Head of caudate nucleus (tissue), 42 donors: ENCODE results near the gene VWA1.

ENCODE experiments used
- DNase-seq, 42 donors: peaks; one replicate each; pipeline versions ENCODE4 v3.0.0 to v3.0.0-alpha.2; 2020 to 2021; ENCODE audit warnings: mixed read lengths in 7 of 42
- intact Hi-C: fragments of 100-400 bp; cut with DNase I; formaldehyde crosslinking; loops from one replicate; pipeline ENCODE4 v1.15.0; 2022

VWA1 gene

DNA sequence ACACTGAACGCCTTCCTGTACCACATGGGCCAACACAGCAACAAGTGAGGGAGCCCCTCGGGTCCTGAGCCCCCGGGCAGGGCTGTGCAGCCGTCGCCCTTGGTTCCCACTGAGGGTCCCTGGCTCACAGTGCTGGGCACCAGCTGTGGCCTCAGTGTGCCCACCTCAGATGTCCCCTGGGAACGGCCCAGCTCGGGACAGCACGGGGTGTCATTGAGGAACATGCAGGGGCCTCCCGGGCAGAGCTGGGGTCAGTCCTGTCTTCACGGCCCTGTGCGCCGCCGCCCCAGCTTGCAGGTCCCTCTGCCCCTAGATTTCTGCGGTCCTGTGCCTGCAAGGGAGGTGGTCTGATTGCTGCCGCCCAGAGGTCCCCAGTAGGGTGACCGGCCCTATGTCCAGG is 53.7 kb downstream of the VWA1 start:
- intact Hi-C loops = no loop called here
- DNase-seq = no peak

DNA sequence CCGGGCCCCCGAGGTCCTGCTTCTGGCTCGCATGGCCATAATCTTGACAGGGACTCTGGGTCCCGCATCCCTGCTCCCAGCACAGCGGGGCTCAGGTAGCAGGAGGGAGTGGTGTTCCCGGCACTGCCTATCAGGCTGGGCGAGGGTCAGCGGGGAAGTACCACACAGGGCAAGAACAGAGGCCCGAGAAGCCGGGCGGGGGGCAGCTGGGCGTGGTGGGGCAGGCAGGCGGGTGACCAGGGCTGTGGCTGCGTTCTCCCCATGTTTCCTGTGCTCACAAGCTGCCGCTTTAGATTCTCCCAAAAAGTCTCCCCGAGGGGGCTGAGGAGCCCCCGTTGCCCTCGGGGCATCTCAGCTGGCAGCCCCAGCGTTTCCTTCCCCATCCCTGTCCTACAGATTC is 54.4 kb downstream of the VWA1 start:
- no peak for DNase-seq
- intact Hi-C loops = no loop called here

DNA sequence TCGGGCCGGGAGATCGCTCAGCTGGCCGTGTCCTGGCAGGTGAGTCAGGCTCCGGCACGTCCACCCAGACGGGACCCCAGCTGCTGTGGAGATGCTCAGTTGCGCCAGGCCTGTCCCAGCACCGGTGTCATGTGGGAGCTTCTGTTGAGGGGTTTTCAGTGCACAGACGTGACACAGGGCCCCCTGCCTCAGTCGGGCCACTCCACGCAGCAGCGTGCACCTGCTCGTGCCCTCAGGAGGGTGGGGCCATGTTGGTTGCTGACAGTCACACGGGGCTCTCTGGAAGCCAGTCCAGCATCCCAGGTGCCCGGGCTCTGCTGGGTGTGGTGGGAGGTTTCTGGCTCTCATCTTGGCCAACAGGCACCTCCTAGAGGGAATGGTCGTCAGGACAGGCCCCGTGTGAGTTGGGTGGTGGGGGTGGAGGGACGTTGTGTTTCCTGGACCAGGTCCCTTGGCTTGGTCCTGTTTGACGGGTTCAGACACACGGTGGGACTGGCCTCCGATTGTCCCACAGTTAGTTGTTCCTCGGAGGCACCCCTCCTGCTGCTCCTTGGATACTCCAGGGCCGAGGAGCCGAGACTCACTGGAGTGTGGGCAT is 55.2 kb downstream of the VWA1 start:
- DNase-seq = no peak
- intact Hi-C loops = no loop called here

DNA sequence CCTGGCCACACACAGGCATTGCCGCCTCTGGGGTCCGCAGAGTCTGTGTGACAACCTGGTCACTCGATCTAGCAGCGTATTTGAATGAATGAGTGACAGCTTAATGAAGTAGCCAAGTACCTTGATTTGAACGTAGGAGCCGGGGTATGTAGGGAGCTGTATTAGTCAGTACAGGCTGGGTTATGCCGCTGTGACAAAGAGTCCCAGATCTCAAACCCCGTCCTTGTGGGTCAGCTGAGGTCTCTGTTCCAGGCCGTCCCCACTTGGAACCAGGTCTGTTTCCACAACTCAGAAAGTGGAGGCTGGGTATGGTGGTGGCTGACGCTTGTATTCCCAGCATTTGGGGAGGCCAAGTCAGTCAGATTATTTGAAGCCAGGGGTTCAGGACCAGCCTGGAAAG is 56.1 kb downstream of the VWA1 start:
- no peak for DNase-seq
- intact Hi-C loops = no loop called here
